Neuronal stem cell (in vitro differentiated cells): ENCODE results near the gene PRAME.

Source experiments
- DNase-seq: peaks from one replicate; pipeline ENCODE4 v3.0.0-alpha.2; 2013; ENCODE audit warnings: low spot score
- H2AFZ ChIP-seq: one replicate; pipeline ENCODE4 v1.6.1; 2013; ENCODE audit warnings: mild to moderate bottlenecking, low read length, inconsistent platforms
- H2AK5ac ChIP-seq: 2 replicates; pipeline ENCODE4 v1.6.1; 2013; ENCODE audit warnings: low read depth, mild to moderate bottlenecking, inconsistent platforms, low read length, moderate library complexity, mixed read lengths
- H2BK120ac ChIP-seq: 2 replicates; pipeline ENCODE4 v1.6.1; 2013; ENCODE audit warnings: low read depth, mild to moderate bottlenecking, inconsistent platforms, low read length, moderate library complexity, mixed read lengths
- H2BK12ac ChIP-seq: one replicate; pipeline ENCODE4 v1.6.1; 2013; ENCODE audit warnings: low read length, inconsistent platforms
- H2BK15ac ChIP-seq: 2 replicates; pipeline ENCODE4 v1.6.1; 2013; ENCODE audit warnings: mild to moderate bottlenecking, low read length, inconsistent platforms, mixed read lengths
- H2BK5ac ChIP-seq: one replicate; pipeline ENCODE4 v1.6.1; 2013; ENCODE audit warnings: inconsistent platforms, mild to moderate bottlenecking, low read length, moderate library complexity
- H3K14ac ChIP-seq: one replicate; pipeline ENCODE4 v1.6.1; 2013; ENCODE audit warnings: low read length, inconsistent platforms
- H3K18ac ChIP-seq: 2 replicates; pipeline ENCODE4 v1.6.1; 2013; ENCODE audit warnings: low read length, inconsistent platforms
- H3K23ac ChIP-seq: 2 replicates; pipeline ENCODE4 v1.6.1; 2013; ENCODE audit warnings: low read depth, mild to moderate bottlenecking, mixed read lengths, low read length, inconsistent platforms; ENCODE audit not compliant: poor library complexity
- H3K27ac ChIP-seq: replicated peaks from 3 replicates; pipeline ENCODE4 v1.5.1; 2013; ENCODE audit warnings: low read length, inconsistent platforms
- H3K27me3 ChIP-seq, 3 experiments: 2 replicates each; pipeline ENCODE4 v1.6.1; 2013; ENCODE audit warnings: low read length in 3 of 3, mild to moderate bottlenecking in 2 of 3, inconsistent platforms in 1 of 3, low read depth in 1 of 3, mixed read lengths in 1 of 3, moderate library complexity in 1 of 3; ENCODE audit not compliant: control insufficient read depth in 3 of 3, insufficient read depth in 3 of 3
- H3K36me3 ChIP-seq, 2 donors: replicated peaks in 1 of 2; 2 replicates each; pipeline ENCODE4 v1.6.1; 2013; ENCODE audit warnings: low read length in 2 of 2; ENCODE audit not compliant: control insufficient read depth in 2 of 2, insufficient read depth in 2 of 2
- H3K4ac ChIP-seq: 2 replicates; pipeline ENCODE4 v1.6.1; 2013; ENCODE audit warnings: inconsistent platforms, mild to moderate bottlenecking, low read length, moderate library complexity
- H3K4me1 ChIP-seq, 2 donors: 1 replicate in 1 of 2; 2 replicates in 1 of 2; pipeline ENCODE4 v1.6.1; 2013; ENCODE audit warnings: low read length in 2 of 2, low read depth in 1 of 2; ENCODE audit not compliant: control insufficient read depth in 2 of 2, insufficient read depth in 1 of 2
- H3K4me2 ChIP-seq: one replicate; pipeline ENCODE4 v1.6.1; 2013; ENCODE audit warnings: mild to moderate bottlenecking, low read length, inconsistent platforms; ENCODE audit not compliant: insufficient read depth, poor library complexity, severe bottlenecking
- H3K4me3 ChIP-seq, 2 donors: 2 replicates each; pipeline ENCODE4 v1.5.1; 2013; ENCODE audit warnings: low read length in 2 of 2, mild to moderate bottlenecking in 2 of 2, inconsistent platforms in 1 of 2, moderate library complexity in 1 of 2
- H3K79me1 ChIP-seq: one replicate; pipeline ENCODE4 v1.6.1; 2013; ENCODE audit warnings: low read depth, mild to moderate bottlenecking, inconsistent platforms, low read length, moderate library complexity
- H3K9ac ChIP-seq: one replicate; pipeline ENCODE4 v1.6.1; 2013; ENCODE audit warnings: mild to moderate bottlenecking, low read depth, low read length, inconsistent platforms; ENCODE audit not compliant: poor library complexity
- H3K9me3 ChIP-seq, 2 donors: replicated peaks in 1 of 2; 2 replicates each; pipeline versions ENCODE3 to v1.6.1; 2013; ENCODE audit warnings: low read length in 2 of 2, mild to moderate bottlenecking in 2 of 2, inconsistent platforms in 1 of 2, low read depth in 1 of 2, mixed read lengths in 1 of 2, moderate library complexity in 1 of 2; ENCODE audit not compliant: control insufficient read depth in 2 of 2, insufficient read depth in 1 of 2
- H4K8ac ChIP-seq: one replicate; pipeline ENCODE4 v1.6.1; 2013; ENCODE audit warnings: low read depth, mild to moderate bottlenecking, inconsistent platforms, low read length, moderate library complexity
- H4K91ac ChIP-seq: one replicate; pipeline ENCODE4 v1.6.1; 2013; ENCODE audit warnings: low read length, low read depth, mild to moderate bottlenecking, inconsistent platforms; ENCODE audit not compliant: poor library complexity
- WGBS, 2 donors: extraction: QIAGEN DNeasy Blood & Tissue Kit; methylation state at CpG; one replicate each; pipeline ENCODE4 v1.1.7; 2013; ENCODE audit warnings: missing lambda C conversion rate in 2 of 2, mixed read lengths in 1 of 2; ENCODE audit not compliant: insufficient read length in 2 of 2, insufficient replicate concordance in 1 of 2; ENCODE audit errors: extremely low coverage in 2 of 2; 5-methylcytosine and 5-hydroxymethylcytosine counted together

PRAME gene

DNA sequence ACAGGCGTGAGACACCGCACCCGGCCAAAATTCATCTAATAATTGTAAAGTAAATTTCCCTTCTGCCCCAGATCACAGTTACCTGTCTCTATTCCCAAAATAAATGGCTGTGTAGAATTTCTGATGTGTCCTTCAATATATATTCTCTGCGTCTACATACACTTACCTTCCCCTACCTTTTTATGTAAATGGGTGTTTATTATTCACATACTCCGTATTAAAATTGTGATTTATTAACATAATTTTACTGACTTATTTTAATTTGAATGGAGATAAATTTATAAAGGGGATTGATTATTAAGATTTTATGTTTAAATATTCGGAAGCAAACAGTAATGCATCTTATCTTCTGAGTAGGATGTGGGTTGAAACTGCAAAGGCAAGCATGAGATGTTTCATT is 22.6 kb downstream of the PRAME start:
- H2AFZ ChIP-seq = no peak overlapping the region
- H2BK15ac ChIP-seq = no peak overlapping the region
- H3K4ac ChIP-seq = no peak overlapping the region
- H3K9ac ChIP-seq = no peak overlapping the region
- H2BK5ac ChIP-seq = no peak overlapping the region
- H4K91ac ChIP-seq = no peak overlapping the region
- no peak overlapping the region for H4K8ac ChIP-seq
- no peak overlapping the region for H2BK120ac ChIP-seq
- H3K4me3 ChIP-seq = no peak overlapping the region
- DNase-seq = no peak
- H2BK12ac ChIP-seq = no peak overlapping the region
- H3K14ac ChIP-seq = no peak overlapping the region
- no peaks in the 10 kb centered on the region for H3K36me3 ChIP-seq
- H3K23ac ChIP-seq = no peak overlapping the region
- no peak overlapping the region for H3K4me2 ChIP-seq
- peaks cover 0 to 2% of the 10 kb centered on the region in 2 donors for H3K9me3 ChIP-seq
- no peak overlapping the region for H3K18ac ChIP-seq
- H3K27ac ChIP-seq = no peak overlapping the region
- no peaks in the 10 kb centered on the region for H3K79me1 ChIP-seq
- no peak overlapping the region for H2AK5ac ChIP-seq
- WGBS, 2 donors = 100% methylated on average over 1 of the region's 6 CpGs
- no peaks in the 10 kb centered on the region for H3K27me3 ChIP-seq
- H3K4me1 ChIP-seq = no peaks in the 10 kb centered on the region

DNA sequence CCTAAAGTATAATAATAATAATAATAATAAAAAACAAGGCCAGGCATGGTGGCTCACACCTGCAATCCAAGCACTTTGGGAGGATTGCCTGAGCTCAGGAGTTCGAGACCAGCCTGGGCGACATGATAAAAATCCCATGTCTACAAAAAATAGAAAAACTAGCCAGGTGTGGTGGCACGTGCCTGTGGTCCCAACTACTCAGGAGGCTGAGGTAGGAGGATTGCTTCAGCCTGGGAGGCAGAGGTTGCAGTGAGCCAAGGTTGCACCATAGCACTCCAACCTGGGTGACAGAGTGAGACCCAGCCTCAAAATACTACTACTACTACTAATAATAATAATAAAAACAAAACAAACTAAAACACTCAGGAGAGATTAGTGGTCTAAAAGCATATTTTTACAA is 23.4 kb downstream of the PRAME start:
- Histone ChIP-seq H3K4ac (no peak overlapping the region), H4K91ac (no peak overlapping the region), H3K27me3 (no peaks in the 10 kb centered on the region), H3K79me1 (no peaks in the 10 kb centered on the region), H2AK5ac (no peak overlapping the region), H3K36me3 (no peaks in the 10 kb centered on the region), H3K9ac (no peak overlapping the region), H3K18ac (no peak overlapping the region), H4K8ac (no peak overlapping the region), H3K14ac (no peak overlapping the region), H3K4me1 (no peaks in the 10 kb centered on the region), H3K4me2 (no peak overlapping the region), H2AFZ (no peak overlapping the region), H2BK5ac (no peak overlapping the region), H3K23ac (no peak overlapping the region), H2BK120ac (no peak overlapping the region), H3K9me3 (peaks cover 0 to 2% of the 10 kb centered on the region in 2 donors), H2BK12ac (no peak overlapping the region), H3K4me3 (no peak overlapping the region), H3K27ac (no peak overlapping the region), H2BK15ac (no peak overlapping the region)
- DNase-seq = no peak
- WGBS, 2 donors = no CpG with 5 or more reads among the region's 3 CpGs

DNA sequence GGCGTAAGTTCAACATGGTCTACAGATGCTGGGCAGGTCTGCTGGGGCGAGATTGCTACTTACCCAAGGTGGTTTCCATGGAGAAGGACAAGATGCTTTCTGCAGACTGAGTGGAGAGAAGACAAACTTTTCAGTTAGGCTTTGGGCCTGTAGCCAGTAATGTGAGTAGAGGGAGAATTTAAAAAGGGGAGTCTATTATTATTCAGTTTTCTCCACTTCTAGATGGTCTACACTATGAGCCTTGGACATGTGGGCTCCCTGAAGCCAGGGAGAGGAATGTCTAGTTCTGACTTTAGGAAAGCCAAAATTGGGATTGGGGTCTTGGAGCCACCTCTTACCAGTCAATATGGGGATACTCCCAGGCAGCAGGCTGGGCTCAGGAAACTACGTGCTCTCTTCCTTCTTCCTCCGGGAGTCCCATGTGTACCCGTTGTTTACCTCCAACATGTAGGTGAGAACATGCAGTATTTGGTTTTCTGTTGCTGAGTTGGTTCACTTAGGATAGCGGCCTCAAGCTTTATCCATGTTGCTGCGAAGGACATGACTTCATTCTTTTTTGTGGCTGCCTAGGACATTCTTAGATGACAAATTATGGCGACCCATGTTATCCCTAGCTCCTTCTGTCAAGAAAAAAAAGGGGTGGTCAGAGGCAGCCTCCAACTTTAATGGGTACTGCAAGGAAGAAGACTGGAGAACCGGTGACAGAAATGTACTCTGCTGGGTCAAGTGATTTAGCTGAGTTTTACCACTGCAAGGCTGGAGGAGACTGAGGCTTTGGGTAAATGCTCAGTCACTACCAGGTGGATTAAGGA is 24.3 kb downstream of the PRAME start:
- Histone ChIP-seq H2BK15ac (no peak overlapping the region), H3K27ac (no peak overlapping the region), H3K4me2 (no peak overlapping the region), H3K27me3 (no peaks in the 10 kb centered on the region), H2AFZ (no peak overlapping the region), H2BK5ac (no peak overlapping the region), H3K9ac (no peak overlapping the region), H3K9me3 (peaks cover 0 to 2% of the 10 kb centered on the region in 2 donors), H4K8ac (no peak overlapping the region), H2BK12ac (no peak overlapping the region), H3K14ac (no peak overlapping the region), H3K18ac (no peak overlapping the region), H3K4me1 (no peaks in the 10 kb centered on the region), H3K36me3 (no peaks in the 10 kb centered on the region), H2BK120ac (no peak overlapping the region), H3K4ac (no peak overlapping the region), H2AK5ac (no peak overlapping the region), H3K4me3 (no peak overlapping the region), H3K79me1 (no peaks in the 10 kb centered on the region), H4K91ac (no peak overlapping the region), H3K23ac (no peak overlapping the region)
- no CpG with 5 or more reads among the region's 9 CpGs for WGBS, 2 donors
- DNase-seq = no peak

DNA sequence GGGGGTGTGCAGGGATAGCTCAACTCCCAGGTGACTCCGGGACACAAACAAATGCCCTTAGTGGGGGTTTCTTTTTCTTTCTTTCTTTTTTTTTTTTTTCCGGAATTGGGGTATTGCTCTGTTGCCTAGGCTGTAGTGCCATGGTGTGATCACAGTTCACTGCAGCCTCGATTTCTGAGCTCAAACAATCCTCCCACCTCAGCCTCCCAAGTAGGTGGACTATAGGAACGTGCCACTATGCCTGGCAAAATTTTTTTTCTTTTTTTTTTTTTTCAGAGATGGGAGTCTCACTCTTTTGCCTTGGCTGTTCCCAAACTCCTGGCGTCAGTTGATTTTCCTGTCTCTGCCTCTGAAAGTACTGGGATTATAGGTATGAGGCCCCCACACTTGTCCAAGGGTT is 25.2 kb downstream of the PRAME start:
- no peak overlapping the region for H2AK5ac ChIP-seq
- no peaks in the 10 kb centered on the region for H3K27me3 ChIP-seq
- H2BK5ac ChIP-seq = no peak overlapping the region
- no peaks in the 10 kb centered on the region for H3K79me1 ChIP-seq
- H2BK15ac ChIP-seq = no peak overlapping the region
- H3K4me2 ChIP-seq = no peak overlapping the region
- no peaks in the 10 kb centered on the region for H3K36me3 ChIP-seq
- peaks cover 0 to 2% of the 10 kb centered on the region in 2 donors for H3K9me3 ChIP-seq
- no peak overlapping the region for H3K9ac ChIP-seq
- no peak overlapping the region for H3K14ac ChIP-seq
- no peak overlapping the region for H4K91ac ChIP-seq
- H3K4ac ChIP-seq = no peak overlapping the region
- no peaks in the 10 kb centered on the region for H3K4me1 ChIP-seq
- WGBS, 2 donors = no CpG with 5 or more reads among the region's 5 CpGs
- H4K8ac ChIP-seq = no peak overlapping the region
- no peak overlapping the region for H2BK12ac ChIP-seq
- no peak for DNase-seq
- H2AFZ ChIP-seq = no peak overlapping the region
- no peak overlapping the region for H3K27ac ChIP-seq
- no peak overlapping the region for H3K23ac ChIP-seq
- no peak overlapping the region for H2BK120ac ChIP-seq
- H3K4me3 ChIP-seq = no peak overlapping the region
- no peak overlapping the region for H3K18ac ChIP-seq
